Measurements from ENCODE around the gene NQO2. TPM values are rescaled to one million over a fixed set of nuclear protein-coding genes. Genes with fewer than 3 reads are reported as not detected.

NQO2 gene
- total RNA-seq, 1 donor from 2014 or later = 58.8 TPM

GRCh38 chr6:3068329-3069214 lies 68.9 kb downstream of the NQO2 start, which contains the start of gene RIPK1:
TSS of gene RIPK1 (plus strand) at chr6:3068494. CDS start at chr6:3076824, 8,330 bp downstream.
- Mint-ChIP-seq H3K4me3 (ENCODE audit: unreplicated experiment) (peak within 1 kb of the TSS; percentile 94), H3K27ac (ENCODE audit: unreplicated experiment) (peak within 1 kb of the TSS; percentile 93), H3K4me1 (ENCODE audit: unreplicated experiment) (peaks cover 26% of the 10 kb centered on the region), H3K9me3 (ENCODE audit: unreplicated experiment) (no peaks in the 10 kb centered on the region), H3K27me3 (ENCODE audit: unreplicated experiment) (peaks cover 19% of the 10 kb centered on the region), H3K36me3 (ENCODE audit: low read depth, unreplicated experiment) (peaks cover 13% of the 10 kb centered on the region)
- peak; percentile 83 for DNase-seq (ENCODE audit: low spot score)
- no peak for TF ChIP-seq CTCF (IDR thresholded peaks at IDR 0.05; ENCODE audit: unreplicated experiment)

Other genes starting within 250 kb of the NQO2 start
- 0.97 TPM for gene MYLK4, start 249.0 kb upstream of the NQO2 start, total RNA-seq (ENCODE audit: unreplicated experiment)
- 48.6 TPM for gene WRNIP1, start 234.5 kb upstream of the NQO2 start, total RNA-seq (ENCODE audit: unreplicated experiment)
- gene SERPINB1, start 158.0 kb upstream of the NQO2 start, total RNA-seq (ENCODE audit: unreplicated experiment) = 16.6 TPM
- gene SERPINB9, start 96.6 kb upstream of the NQO2 start, total RNA-seq (ENCODE audit: unreplicated experiment) = 23.0 TPM
- 186 TPM for gene SERPINB6, start 28.3 kb upstream of the NQO2 start, total RNA-seq (ENCODE audit: unreplicated experiment)
- gene RIPK1, start 68.6 kb downstream of the NQO2 start, total RNA-seq (ENCODE audit: unreplicated experiment) = 34.7 TPM
- gene BPHL, start 118.8 kb downstream of the NQO2 start, total RNA-seq (ENCODE audit: unreplicated experiment) = 35.4 TPM
- 73.6 TPM for gene TUBB2A, start 157.7 kb downstream of the NQO2 start, total RNA-seq (ENCODE audit: unreplicated experiment)
- gene TUBB2B, start 227.8 kb downstream of the NQO2 start, total RNA-seq (ENCODE audit: unreplicated experiment) = 93.2 TPM

Measured in endothelial cell (in vitro differentiated cells).